NCI-H1092 treated with DMSO at 0.1 percent for 48 hours (cell line): Measurements from ENCODE around the gene PPIL6.

Experiments
- DNase-seq: peaks from one replicate; lab custom pipeline; 2025; lab: John Stamatoyannopoulos, UW

PPIL6 gene

GRCh38 chr6:109440331-109441068 lies at the start of gene PPIL6, which contains the start of gene SMPD2:
Gene PPIL6, minus strand, starts transcription at chr6:109440628. Its CDS starts 38 bp downstream, at chr6:109440590.
Gene SMPD2, plus strand, starts transcription at chr6:109440724. Its CDS starts 398 bp downstream, at chr6:109441122.
- peak; percentile 79 for DNase-seq

GRCh38 chr6:109488001-109488400 lies 47.6 kb upstream of the PPIL6 start:
- DNase-seq = no peak

GRCh38 chr6:109486068-109486467 lies 45.6 kb upstream of the PPIL6 start:
- DNase-seq = no peak

GRCh38 chr6:109485266-109485935 lies 45.0 kb upstream of the PPIL6 start:
- no peak for DNase-seq

- no peak for DNase-seq
These were observed 43.7 kb upstream of the PPIL6 start for GRCh38 chr6:109484122-109484521.

DNA sequence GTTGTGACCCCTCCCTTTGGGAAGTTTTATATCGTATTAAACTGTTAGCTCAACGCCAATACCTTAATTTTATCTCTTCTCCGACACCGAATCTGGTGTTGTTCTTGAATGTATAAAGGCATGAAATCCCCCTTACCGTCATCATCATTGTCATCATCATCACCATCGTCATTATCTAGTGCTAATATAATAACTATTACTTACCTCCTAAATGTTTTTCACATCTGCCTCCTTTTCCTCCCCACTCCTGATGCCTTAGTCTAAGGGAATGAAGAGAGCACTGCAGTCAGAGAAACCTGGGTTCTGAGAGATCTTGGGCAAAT lies 43.3 kb upstream of the PPIL6 start:
- DNase-seq = no peak

DNA sequence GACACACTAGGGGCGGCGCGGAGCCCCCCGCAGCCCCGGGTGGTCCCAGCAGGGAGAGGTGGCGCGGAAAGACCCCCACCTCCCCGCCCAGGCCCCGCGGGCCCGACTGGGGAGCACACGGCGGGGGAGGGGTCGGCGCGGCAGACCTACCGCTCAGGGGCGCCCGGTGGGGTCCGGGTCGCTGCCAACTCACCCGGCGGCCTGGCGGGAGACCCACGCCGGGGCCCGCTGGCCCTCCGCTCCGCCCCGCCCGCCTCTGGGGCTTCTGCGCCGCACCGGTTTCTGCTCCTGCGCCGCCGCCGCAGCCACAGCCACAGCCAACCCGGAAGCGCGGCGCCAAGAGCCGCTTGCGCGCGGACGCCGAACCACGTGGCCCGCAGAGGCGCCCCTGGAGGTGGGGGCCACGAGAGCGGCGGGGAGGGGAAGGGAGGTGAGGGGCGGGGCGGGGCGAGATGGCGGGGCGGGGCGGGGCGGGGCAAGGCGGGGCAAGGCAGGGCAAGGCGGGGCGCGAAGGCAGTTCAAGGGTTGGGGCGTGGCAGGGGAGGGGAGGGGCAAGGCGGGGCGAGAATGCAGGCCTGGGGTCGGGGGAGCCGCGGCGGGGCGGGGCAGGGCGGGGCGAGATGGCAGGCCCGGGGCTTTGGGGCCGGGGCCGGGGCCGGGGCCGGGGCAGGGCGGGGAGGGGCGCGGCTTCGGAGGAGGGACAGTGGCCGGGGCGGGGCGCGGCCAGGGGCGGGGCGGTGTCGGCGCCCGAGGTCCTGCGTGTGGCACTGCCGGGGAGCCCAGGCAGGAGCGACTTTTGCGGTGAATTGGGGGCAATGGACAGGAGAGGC lies 42.7 kb upstream of the PPIL6 start, which contains the start of gene ZBTB24:
TSS of gene ZBTB24 (minus strand) at position 315 of the 830 bp plus-strand sequence. CDS start 1,193 bp downstream, outside the sequence.
- peak; percentile 78 for DNase-seq

DNA sequence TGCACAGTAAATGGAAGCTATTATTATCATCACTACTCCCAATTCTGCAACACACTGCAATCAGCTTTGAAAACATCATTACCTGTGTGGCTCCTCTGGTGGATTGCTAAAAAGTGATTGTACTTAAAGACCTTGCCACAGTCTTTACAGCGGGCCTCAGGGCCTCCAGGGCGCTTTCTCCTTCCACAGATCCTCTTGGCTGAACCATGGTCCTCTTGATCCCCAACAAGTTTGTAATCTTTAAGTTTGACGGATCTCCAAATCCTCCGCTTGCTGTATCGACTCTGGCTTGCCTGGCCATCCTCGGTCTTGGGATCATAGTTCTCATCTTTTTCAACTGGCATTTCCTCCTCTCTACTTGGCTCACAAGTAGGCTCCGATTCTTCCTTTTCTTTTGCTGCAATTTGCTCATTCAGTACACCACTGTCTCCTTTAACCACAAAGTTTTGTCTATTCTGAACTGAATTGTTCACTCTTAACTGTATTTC lies 40.6 kb upstream of the PPIL6 start:
- no peak for DNase-seq

GRCh38 chr6:109478841-109479624 lies 38.6 kb upstream of the PPIL6 start:
- DNase-seq = no peak

GRCh38 chr6:109478222-109478805 lies 37.9 kb upstream of the PPIL6 start:
- no peak for DNase-seq

DNA sequence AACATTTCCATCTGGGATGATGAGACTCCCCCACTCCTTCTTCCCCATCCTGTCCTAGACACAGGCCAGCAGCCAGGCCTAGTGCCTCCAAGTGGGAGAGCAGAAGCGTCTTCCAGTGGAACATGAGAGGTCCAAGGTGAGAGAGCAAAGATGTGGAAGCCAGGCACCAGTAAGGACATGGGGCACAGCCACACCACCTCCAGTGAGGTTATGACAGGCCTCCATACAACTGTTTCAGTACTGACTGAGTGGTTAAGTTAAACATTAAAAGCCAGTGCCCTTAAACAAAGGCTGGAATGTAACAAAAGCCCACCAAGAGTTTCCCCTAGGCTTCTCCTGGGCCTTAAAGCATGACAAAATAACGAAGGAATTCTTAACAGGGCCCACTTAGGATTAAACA lies 37.3 kb upstream of the PPIL6 start:
- no peak for DNase-seq

GRCh38 chr6:109477184-109477583 lies 36.8 kb upstream of the PPIL6 start:
- DNase-seq = no peak

DNA sequence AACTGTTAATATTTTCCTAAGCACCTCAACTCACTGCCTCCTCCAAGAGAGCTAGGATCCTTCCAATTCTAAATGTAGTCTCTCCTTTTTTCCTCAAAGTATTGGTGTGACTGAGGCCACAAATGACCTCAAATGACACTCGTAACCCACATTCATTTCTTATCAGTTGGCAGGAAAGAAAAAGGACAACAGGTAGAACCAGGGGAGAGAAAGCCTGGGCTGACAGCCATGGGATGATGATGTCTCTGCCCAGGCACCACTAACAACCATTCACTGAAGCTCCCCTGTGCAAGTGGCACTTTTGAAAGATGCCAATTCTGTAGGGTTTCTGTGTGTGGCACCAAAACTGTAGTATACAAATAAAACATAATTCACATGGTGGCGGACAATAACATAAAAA lies 35.2 kb upstream of the PPIL6 start:
- no peak for DNase-seq

GRCh38 chr6:109474995-109475394 lies 34.6 kb upstream of the PPIL6 start:
- DNase-seq = no peak

DNA sequence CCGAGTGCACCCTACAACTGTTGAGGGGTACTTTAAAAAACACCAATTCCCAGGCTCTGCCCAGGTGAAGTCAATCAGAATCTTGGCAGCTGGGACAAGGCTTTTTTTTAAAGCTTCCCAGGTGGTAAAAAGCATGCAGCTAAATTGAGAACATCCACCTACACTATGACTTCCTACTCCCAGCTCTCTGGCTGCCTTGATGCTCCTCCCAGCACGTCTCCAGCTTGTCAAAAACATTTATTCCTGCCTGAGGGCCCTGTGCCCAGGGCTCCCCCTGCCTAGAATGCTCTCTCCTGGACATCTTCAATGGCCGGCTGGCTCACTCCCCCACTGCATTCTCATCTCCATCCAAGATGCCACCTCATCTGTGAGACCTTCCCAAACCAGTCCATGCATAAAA lies 32.7 kb upstream of the PPIL6 start:
- no peak for DNase-seq

- no peak for DNase-seq
These were observed 31.9 kb upstream of the PPIL6 start for GRCh38 chr6:109472132-109472995.

- DNase-seq = no peak
These were observed 30.8 kb upstream of the PPIL6 start for GRCh38 chr6:109471105-109471810.

DNA sequence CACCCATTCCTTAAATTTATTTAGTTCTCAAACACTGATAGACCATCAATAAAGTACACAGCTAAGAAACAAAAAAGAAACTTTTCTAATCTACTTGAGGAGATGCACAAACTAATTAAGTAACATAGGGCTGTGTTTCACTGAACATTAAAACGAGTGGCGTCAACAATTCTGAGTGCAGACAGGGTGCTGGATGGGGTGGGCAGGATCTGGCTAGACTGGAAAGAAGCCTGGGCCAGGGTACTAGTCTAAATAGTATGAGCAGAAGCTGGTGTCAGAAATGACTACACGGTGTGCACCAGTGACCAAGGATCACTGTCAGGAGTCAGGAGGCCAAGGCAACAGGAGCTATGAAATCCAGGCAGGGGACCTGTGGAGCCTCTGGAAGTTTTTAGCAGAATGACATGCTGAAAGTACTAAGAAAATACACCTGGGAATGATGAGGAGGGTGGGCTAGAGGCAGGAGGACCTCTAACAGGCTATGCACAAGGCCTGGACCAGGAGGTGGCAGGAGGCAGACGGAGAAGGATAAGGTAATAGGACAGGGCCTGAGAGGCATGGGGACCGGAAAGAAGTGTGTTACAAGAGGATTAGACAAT lies 29.3 kb upstream of the PPIL6 start:
- DNase-seq = no peak

DNA sequence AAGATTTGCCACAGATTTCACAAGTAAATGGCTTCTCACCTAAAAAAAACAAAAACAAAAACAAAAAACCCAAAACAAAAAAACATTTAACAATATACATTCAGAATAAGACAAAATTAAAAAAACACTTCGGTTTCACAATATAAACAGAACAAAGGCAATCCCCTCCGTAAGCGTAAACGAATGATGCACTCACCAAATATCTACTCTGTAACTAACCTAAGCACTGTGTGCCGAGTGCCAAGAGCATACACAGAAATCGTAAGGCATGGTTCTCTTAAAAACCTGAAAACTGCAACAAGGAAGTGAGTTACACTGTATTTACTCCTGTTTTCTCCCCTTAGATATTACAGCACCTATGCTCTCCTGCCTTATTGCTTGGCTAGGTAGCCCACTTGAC lies 27.3 kb upstream of the PPIL6 start:
- DNase-seq = no peak
